ENCODE measurements around the gene GJA3.

GRCh38 chr13:20168396-20168795, 7.5 kb upstream of the GJA3 start:
- TF ChIP-seq POLR2AphosphoS5 (IDR thresholded peaks at IDR 0.05) (no peak), CTCF (IDR thresholded peaks at IDR 0.05) (no peak), POLR2A (IDR thresholded peaks at IDR 0.05) (no peak)

All from transverse colon (tissue), 4 donors.